HCT116 (cell line): Measurements from ENCODE around the gene DIRAS2.

Experiments used
- CTCF ChIP-seq, 3 experiments: fragments of 200-600 bp in 1 of 3; sonication (generic) in 1 of 3; IDR thresholded peaks in 2 of 3; conservative IDR thresholded peaks in 1 of 3; 2 replicates each; pipeline ENCODE4 v1.5.1; 2012 to 2017; ENCODE audit warnings: low read depth in 2 of 3, low read length in 2 of 3, antibody characterized with exemption in 1 of 3, borderline replicate concordance in 1 of 3, control low read depth in 1 of 3, mild to moderate bottlenecking in 1 of 3, mixed read lengths in 1 of 3, mixed run types in 1 of 3, moderate library complexity in 1 of 3; ENCODE audit not compliant: insufficient read depth in 1 of 3
- EZH2phosphoT487 ChIP-seq: fragments of 200-600 bp; IDR thresholded peaks from 2 replicates; pipeline ENCODE4 v1.6.1; 2018; ENCODE audit warnings: antibody characterized with exemption, borderline replicate concordance
- POLR2AphosphoS5 ChIP-seq: IDR thresholded peaks from 2 replicates; pipeline ENCODE4 v1.6.1; 2011; ENCODE audit warnings: mild to moderate bottlenecking, low read depth, low read length, moderate library complexity
- ZFX ChIP-seq: fragments of 450-650 bp; IDR thresholded peaks from 2 replicates; pipeline ENCODE4 v1.6.1; 2017
- TF ChIP-seq, protein P1 (sequence below): IDR thresholded peaks from 2 replicates; pipeline ENCODE4 v1.6.1; 2012; ENCODE audit warnings: low read depth

GRCh38 chr9:90613502-90613901 is 29.1 kb downstream of the DIRAS2 start:
- TF ChIP-seq, protein P1, sequence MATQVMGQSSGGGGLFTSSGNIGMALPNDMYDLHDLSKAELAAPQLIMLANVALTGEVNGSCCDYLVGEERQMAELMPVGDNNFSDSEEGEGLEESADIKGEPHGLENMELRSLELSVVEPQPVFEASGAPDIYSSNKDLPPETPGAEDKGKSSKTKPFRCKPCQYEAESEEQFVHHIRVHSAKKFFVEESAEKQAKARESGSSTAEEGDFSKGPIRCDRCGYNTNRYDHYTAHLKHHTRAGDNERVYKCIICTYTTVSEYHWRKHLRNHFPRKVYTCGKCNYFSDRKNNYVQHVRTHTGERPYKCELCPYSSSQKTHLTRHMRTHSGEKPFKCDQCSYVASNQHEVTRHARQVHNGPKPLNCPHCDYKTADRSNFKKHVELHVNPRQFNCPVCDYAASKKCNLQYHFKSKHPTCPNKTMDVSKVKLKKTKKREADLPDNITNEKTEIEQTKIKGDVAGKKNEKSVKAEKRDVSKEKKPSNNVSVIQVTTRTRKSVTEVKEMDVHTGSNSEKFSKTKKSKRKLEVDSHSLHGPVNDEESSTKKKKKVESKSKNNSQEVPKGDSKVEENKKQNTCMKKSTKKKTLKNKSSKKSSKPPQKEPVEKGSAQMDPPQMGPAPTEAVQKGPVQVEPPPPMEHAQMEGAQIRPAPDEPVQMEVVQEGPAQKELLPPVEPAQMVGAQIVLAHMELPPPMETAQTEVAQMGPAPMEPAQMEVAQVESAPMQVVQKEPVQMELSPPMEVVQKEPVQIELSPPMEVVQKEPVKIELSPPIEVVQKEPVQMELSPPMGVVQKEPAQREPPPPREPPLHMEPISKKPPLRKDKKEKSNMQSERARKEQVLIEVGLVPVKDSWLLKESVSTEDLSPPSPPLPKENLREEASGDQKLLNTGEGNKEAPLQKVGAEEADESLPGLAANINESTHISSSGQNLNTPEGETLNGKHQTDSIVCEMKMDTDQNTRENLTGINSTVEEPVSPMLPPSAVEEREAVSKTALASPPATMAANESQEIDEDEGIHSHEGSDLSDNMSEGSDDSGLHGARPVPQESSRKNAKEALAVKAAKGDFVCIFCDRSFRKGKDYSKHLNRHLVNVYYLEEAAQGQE, result no peak
- no peak for TF ChIP-seq EZH2phosphoT487
- TF ChIP-seq CTCF (IDR thresholded peaks at IDR 0.05 in 2 of 3, conservative IDR thresholded peaks at IDR 0.05 in 1 of 3; ENCODE audit: borderline replicate concordance in 1 of 3, insufficient read depth in 1 of 3, low read depth in 2 of 3, low read length in 2 of 3), result no peak
- TF ChIP-seq POLR2AphosphoS5, result no peak
- TF ChIP-seq ZFX, result no peak
